Measurements from ENCODE around the gene ACO2. TPM values are rescaled to one million over a fixed set of nuclear protein-coding genes. Genes with fewer than 3 reads are reported as not detected.

The ACO2 gene
- total RNA-seq, 1 donor from 2014 or later: 84.5 TPM

DNA sequence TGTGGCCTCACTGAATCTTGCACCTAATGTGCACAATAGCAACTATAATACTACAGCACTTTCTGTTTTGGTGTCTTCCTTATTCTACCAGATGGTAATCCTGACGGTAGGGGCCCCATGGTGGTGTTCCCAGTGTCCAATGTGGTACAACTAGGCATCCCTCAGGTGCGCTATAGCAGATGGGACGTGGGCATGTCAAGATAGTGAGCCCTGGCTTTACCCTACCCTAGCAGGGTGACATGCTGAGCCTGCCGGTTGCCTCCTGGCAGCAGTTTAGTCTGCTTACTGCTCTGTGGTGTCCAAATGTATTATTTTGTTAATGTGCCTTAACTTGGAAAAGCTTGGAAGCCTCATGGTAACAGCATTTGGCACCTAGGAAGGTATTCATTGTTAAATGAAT, 19.2 kb downstream of the ACO2 start:
- DNase-seq (ENCODE audit: low read depth, low spot score): no peak

DNA sequence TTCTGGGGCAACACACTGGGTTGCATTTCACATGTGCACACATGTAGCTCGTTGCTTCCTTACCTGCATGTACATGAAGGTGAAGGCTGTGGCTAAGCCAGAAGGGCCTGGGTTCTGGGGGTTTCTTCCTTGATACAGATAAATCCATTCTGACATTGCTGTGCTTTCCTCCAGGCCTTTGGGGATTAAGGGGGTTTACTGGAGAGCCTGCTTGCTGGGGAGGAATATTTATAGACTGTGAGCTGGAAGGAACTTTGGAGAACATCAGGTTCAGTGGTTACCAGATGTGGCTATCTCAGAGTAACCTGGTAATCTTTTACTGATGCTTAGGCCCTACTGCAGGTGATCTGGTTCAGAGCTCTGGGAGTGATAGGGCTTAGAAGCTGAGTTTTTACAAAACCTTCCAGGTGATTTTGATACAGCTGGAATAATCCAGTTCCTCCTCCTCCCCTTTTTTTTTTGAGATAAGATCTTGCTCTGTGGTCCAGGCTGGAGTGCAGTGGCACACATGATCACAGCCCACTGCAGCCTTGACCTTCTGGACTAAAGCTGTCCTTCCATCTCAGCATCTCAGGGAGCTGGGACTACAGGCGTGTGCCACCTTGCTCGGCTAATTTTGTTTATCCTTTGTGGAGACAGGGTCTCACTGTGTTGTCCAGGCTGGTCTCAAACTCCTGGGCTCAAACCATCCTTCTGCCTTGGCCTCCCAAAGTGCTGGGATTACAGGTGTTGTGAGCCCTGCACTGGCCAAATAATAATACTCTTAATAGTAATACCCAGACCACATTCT, 19.9 kb downstream of the ACO2 start:
- no peak for DNase-seq (ENCODE audit: low read depth, low spot score)

GRCh38 chr22:41491374-41492100, 22.6 kb downstream of the ACO2 start:
- no peak for DNase-seq (ENCODE audit: low read depth, low spot score)

- no peak for DNase-seq (ENCODE audit: low read depth, low spot score)
Observed at GRCh38 chr22:41498303-41498835, 29.5 kb downstream of the ACO2 start.

- DNase-seq (ENCODE audit: low read depth, low spot score): no peak
Observed at GRCh38 chr22:41499624-41500280, 30.8 kb downstream of the ACO2 start.

GRCh38 chr22:41500303-41500702, 31.4 kb downstream of the ACO2 start:
- DNase-seq (ENCODE audit: low read depth, low spot score): no peak

DNA sequence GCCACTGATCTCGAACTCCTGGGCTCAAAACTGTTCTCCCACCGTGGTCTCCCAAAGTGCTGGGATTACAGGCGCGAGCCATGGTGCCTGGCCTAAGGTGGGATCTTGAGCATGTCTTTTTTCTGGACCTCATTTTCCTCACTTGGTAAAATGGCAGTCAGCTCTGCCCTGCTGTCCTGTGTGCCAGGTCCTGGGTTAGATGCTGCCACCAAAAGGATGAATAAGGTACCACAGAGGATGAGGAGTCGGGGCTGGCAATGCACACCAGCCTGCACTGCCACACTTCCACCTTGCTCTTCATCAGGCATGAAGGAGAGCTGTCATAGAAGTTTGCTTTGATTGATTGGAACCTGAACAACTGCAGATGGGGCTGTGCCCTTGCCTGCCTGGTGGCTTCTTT, 32.3 kb downstream of the ACO2 start:
- DNase-seq (ENCODE audit: low read depth, low spot score): no peak

GRCh38 chr22:41504397-41504796, 35.5 kb downstream of the ACO2 start:
- no peak for DNase-seq (ENCODE audit: low read depth, low spot score)

DNA sequence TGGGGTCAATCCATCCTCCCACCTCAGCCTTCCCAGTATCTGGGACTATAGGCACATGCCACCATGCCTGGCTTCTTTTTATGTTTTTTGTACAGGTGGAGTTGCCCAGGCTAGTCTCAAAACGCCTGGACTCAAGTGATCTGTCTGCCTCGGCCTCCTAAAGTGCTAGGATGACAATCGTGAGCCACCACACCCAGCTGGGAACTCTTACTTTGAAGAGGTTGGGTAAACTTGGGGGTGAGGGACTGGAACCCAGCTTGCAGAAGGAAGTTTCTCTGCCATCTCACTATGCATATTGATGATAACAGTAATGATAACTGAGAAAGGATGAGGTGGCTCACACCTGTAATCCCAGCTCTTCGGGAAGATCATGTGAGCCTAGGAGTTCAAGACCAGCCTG, 35.9 kb downstream of the ACO2 start:
- DNase-seq (ENCODE audit: low read depth, low spot score): no peak

DNA sequence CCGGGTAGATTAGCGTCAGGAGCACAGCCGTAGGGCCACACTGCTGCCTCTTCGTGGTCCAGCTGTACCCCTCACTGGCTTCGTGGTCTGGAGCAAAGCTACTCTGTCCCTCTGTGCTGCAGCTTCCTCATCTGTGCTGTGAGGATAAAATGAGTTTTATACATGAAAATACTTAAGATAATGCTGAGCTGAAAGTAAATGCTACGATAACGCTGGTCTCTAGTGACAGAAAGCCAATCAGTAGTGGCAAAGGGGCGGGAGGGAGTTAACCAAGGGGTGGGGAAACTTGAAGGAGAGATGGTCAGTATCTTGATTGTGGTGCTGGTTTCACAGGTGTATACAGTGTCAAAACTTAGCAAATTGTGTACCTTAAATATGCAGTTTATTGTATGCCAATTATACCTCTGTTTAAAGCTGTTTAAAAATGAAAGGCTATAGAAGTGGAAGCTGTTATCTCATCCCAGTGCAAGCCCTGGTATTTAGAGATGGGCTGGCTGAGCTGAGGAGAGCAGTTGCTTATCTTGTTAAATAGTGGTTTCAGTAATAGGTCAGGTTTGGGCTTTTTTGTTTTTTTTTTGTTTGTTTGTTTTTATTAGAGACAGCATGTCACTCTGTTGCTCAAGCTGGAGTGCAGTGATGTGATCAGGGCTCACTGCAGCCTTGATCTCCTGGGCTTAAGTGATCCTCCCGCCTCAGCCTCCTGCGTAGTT, 36.7 kb downstream of the ACO2 start:
- DNase-seq (ENCODE audit: low read depth, low spot score): no peak

- DNase-seq (ENCODE audit: low read depth, low spot score): no peak
Observed at GRCh38 chr22:41507330-41508063, 38.6 kb downstream of the ACO2 start.

DNA sequence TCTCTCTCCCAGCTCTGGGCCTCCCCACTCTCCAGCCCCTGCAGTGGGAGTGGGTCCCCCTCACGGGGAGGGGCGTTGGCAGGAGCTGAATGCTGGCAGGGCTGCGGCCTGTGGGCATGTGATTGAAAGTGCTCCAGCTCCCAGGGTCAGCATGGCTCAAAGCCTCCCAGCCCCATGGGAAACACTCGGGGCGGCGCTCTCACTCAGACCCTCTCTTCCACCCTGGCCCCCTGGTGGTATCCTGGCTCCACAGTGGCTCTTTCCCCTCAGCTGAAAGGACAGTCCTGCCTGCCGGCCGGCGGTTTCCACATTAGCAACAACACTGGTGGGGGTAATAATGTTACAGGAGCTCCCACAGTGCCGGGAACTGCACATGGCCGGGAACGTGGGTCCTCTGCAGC, 39.9 kb downstream of the ACO2 start:
- no peak for DNase-seq (ENCODE audit: low read depth, low spot score)

DNA sequence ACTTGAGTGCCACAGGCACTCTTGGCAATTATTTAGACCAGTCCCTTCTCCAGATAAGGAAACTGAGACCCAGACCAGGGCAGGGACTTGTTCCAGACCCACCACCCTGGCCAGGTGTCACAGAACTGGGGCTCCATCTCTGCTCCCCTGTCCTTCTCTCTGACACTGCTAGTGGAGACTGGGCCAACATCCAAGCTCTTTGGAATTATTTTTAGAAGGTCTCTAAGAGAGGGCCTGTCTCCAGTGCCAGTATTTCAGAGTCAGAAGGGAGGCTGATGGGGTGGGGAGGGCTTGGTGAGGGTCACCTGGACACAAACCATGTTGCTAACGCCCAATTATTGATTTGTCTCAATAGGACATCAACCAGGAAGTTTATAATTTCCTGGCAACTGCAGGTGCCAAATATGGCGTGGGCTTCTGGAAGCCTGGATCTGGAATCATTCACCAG, 42.6 kb downstream of the ACO2 start:
- DNase-seq (ENCODE audit: low read depth, low spot score): no peak

DNA sequence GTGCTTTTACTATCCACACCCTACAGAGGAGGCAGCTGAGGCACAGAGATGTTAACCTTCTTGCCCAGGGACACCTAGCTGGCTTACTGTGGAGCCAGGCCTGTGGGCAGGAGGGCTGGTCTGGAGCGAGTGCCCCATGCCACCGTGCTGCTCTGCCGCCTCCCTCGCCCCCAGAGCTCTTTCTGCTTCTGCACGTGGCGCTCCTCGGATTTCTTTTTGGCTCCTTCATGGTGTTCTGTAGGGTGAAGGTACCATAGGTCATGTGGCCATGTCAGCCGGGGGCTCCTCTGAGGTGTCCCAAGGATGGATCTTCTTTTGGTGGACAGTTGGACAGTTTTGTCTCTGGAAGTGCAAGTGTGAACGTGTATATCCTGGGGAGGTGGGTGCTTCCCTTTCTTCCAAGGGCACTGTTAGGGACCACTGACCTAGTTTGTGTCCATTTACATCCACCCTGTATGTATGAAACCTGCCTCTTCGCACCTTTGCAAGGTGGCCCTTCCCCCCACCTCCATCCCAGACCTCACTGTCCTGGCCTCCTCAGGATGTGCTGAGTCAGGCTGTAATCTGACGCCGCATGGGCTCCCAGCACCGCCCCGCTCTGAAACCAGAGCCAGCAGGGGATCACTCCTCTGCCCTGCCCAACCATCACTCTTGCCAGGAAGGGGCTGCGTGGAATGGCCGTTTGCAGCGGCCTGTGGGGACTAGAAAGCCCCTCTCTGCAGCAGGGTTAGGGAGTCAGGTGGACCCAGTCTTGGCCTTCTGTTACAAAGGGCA, 43.7 kb downstream of the ACO2 start:
- no peak for DNase-seq (ENCODE audit: low read depth, low spot score)

DNA sequence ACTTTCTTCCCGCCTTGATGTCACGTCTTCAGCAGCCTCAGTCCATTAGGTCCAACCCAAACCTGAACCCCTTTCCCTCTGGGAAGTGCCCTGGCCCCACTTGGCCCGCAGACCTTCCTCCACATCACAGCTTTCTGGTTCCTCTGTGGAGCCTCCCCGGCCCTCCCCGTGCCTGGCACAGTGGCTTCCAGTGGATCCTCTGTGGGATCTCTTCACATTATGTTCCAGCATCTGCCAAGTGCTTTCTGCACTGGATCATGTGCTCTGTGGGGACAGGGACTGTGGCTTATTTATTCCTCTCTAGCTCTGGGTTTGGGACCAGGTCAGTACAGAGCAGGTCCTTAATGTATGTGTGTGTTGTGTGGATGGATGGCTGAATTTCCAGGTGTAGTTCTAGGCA, 44.5 kb downstream of the ACO2 start:
- DNase-seq (ENCODE audit: low read depth, low spot score): no peak

DNA sequence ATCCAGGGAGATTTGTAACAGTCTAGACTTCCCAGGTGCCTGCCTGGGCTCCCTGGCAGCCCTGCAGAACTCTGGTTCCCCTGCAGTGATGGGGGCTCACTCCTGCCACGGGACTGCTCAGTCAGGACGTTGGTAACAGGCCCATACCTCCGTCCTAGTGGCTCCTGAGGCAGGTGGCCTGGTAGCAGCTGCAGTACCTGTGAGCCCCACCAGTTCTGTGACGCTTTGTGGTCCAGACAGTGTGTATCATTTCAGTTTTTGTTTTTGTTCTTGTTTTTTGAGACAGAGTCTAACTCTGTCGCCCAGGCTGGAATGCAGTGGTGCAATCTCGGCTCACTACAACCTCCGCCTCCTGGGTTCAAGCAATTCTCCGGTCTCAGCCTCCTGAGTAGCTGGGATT, 47.5 kb downstream of the ACO2 start:
- no peak for DNase-seq (ENCODE audit: low read depth, low spot score)

DNA sequence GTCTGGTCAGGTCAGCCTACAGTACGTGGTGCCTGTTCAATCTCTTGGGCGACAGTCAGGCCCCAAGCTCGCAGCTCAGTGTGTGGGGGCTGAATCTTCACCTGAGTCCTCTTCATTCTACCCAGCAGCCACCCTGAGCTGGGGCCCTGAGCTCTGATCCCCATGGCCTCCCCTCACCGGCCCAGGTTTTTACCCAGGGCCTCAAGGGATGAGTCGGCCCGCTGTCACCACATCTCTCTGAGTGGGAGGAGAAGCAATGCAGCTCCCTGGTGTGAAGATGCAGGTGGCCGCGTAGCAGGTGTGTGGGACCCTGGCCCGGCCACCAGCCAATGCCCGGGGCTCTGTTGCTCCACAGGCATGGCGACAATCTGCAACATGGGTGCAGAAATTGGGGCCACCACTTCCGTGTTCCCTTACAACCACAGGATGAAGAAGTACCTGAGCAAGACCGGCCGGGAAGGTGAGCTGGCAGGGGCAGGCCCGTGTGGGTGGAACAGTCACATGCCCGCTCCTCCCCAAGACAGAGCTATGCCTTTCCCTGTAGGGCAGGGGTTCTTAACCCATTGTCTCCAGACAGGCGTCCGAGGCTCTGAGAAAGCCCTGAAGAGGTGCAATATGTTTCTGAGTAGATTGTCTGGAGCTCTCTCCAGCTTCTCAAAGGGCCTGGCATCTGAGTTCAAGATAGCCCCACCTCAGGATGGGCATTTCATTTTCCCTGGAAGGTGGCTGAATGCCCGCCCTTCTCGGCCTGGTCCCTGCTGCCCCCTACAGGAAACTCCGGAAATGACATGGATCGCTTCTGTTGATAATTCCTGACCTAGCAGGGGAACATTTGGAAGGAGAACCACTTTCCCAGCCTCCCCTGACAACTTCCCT, 48.5 kb downstream of the ACO2 start:
- DNase-seq (ENCODE audit: low read depth, low spot score): no peak

DNA sequence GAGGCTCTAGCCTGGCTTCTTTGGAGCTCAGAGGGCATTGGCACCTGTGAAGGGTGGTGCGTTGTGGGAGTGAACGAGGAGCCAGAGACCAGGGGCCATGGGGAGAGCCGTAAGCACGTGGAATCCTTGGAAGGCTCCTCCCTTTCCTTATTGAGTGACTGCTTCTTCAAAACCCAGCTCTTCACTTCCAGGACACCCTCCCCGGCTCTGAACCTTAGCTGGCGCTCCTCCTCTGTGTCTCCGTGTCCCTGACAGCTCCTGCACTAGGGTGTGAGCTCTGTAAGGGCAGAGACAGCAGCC, 49.1 kb downstream of the ACO2 start:
- no peak for DNase-seq (ENCODE audit: low read depth, low spot score)

GRCh38 chr22:41521126-41521525, 52.2 kb downstream of the ACO2 start:
- DNase-seq (ENCODE audit: low read depth, low spot score): no peak

Measured in pulmonary artery endothelial cell (primary cell).